GM12878 (cell line): ENCODE measurements around the gene ABCA4. TPM values are rescaled to one million over a fixed set of nuclear protein-coding genes. Genes with fewer than 3 reads are reported as not detected.

Experiments used
- ATAC-seq: fragments of 200-7000 bp; cut with Tn5 transposase; 3 replicates; pipeline ENCODE4 v1.9.1; 2020; ENCODE audit warnings: mild to moderate bottlenecking, moderate library complexity
- BruUV-seq: library from RNA; stranded (reverse); fragments of 400-500 nt; replicated peaks from 2 replicates; lab custom pipeline; 2021; lab: Mats Ljungman, UMichigan
- CTCF ChIA-PET: fragments of 300-600 bp; sonication (Branson Sonifier 250); formaldehyde crosslinking; extraction: SDS; loops from one replicate; lab custom pipeline; 2021; ENCODE audit warnings: inconsistent platforms; lab: Yijun Ruan, JAX
- POLR2A ChIA-PET: fragments of 350-600 bp; formaldehyde crosslinking; extraction: SDS; loops from one replicate; lab custom pipeline; 2021; ENCODE audit warnings: inconsistent platforms; lab: Charles Lee
- RAD21 ChIA-PET: fragments of 300-600 bp; sonication (Branson Sonifier 250); formaldehyde crosslinking; loops from one replicate; lab custom pipeline; 2023; ENCODE audit warnings: antibody characterized with exemption; ENCODE audit not compliant: unreplicated experiment; lab: Charles Lee
- SMC1A ChIA-PET: fragments of 300-600 bp; sonication (Branson Sonifier 250); formaldehyde crosslinking; loops from one replicate; lab custom pipeline; 2023; ENCODE audit not compliant: unreplicated experiment, uncharacterized antibody; lab: Charles Lee
- DNase-seq: peaks from one replicate; pipeline ENCODE4 v3.0.0-alpha.2; 2011; ENCODE audit warnings: low read depth, low spot score
- FAIRE-seq: peaks from 3 replicates; lab custom pipeline; 2011; peaks lifted over from hg19 to GRCh38; lab: Jason Lieb, UNC
- H2AFZ ChIP-seq: 2 replicates; pipeline ENCODE4 v1.6.0; 2011; ENCODE audit warnings: low read depth, low read length, control low read depth; ENCODE audit not compliant: control insufficient read depth
- H3K27ac ChIP-seq: 2 replicates; pipeline ENCODE4 v1.5.1; 2011; ENCODE audit warnings: control low read depth; ENCODE audit not compliant: control insufficient read depth, insufficient read depth
- H3K27me3 ChIP-seq, 2 experiments: replicated peaks in 1 of 2; 2 replicates each; pipeline versions ENCODE4 v1.6.0 to v1.6.1; 2011; ENCODE audit warnings: low read length in 1 of 2; ENCODE audit not compliant: control insufficient read depth in 2 of 2, insufficient read depth in 2 of 2
- H3K36me3 ChIP-seq, 2 experiments: 2 replicates each; pipeline ENCODE4 v1.5.1; 2011; ENCODE audit warnings: low read length in 1 of 2; ENCODE audit not compliant: control insufficient read depth in 2 of 2, insufficient read depth in 2 of 2
- H3K4me1 ChIP-seq: 2 replicates; pipeline ENCODE4 v1.6.1; 2011; ENCODE audit warnings: mild to moderate bottlenecking, low read length, moderate library complexity, mixed read lengths; ENCODE audit not compliant: control insufficient read depth, insufficient read depth
- H3K4me2 ChIP-seq: 2 replicates; pipeline ENCODE4 v1.6.0; 2011; ENCODE audit warnings: control low read depth; ENCODE audit not compliant: control insufficient read depth, insufficient read depth
- H3K4me3 ChIP-seq: fragments of 200-600 bp; sonication (generic); 2 replicates; pipeline ENCODE4 v1.5.1; 2016
- H3K79me2 ChIP-seq: 2 replicates; pipeline ENCODE4 v1.6.0; 2011; ENCODE audit warnings: low read length; ENCODE audit not compliant: control insufficient read depth, insufficient read depth
- H3K9ac ChIP-seq: 2 replicates; pipeline ENCODE4 v1.8.0; 2011; ENCODE audit warnings: low read length, control low read depth, mixed read lengths; ENCODE audit not compliant: control insufficient read depth, insufficient read depth
- H3K9me3 ChIP-seq: replicated peaks from 3 replicates; pipeline ENCODE4 v1.5.1; 2011; ENCODE audit warnings: mild to moderate bottlenecking, low read length; ENCODE audit not compliant: control insufficient read depth, insufficient read depth
- H4K20me1 ChIP-seq: 2 replicates; pipeline ENCODE4 v1.6.0; 2011; ENCODE audit not compliant: control insufficient read depth, insufficient read depth
- EED ChIP-seq: sonication (generic); IDR thresholded peaks from 2 replicates; pipeline ENCODE4 v1.6.1; 2016; ENCODE audit warnings: antibody characterized with exemption, low read depth
- ETV6 ChIP-seq, 2 experiments: fragments of 450-650 bp in 1 of 2; IDR thresholded peaks in 1 of 2; conservative IDR thresholded peaks in 1 of 2; 2 replicates each; pipeline ENCODE4 v1.6.1; 2014; ENCODE audit warnings: antibody characterized with exemption in 1 of 2, borderline replicate concordance in 1 of 2, low read depth in 1 of 2, mild to moderate bottlenecking in 1 of 2, moderate library complexity in 1 of 2
- MEF2B ChIP-seq: fragments of 450-650 bp; IDR thresholded peaks from 2 replicates; pipeline ENCODE4 v1.6.1; 2018; ENCODE audit warnings: mild to moderate bottlenecking, moderate library complexity; ENCODE audit not compliant: partially characterized antibody, poor library complexity, severe bottlenecking
- MYB ChIP-seq: fragments of 150-350 bp; IDR thresholded peaks from 2 replicates; pipeline ENCODE4 v1.6.1; 2014; ENCODE audit warnings: mild to moderate bottlenecking, low read depth, low read length, borderline replicate concordance
- RUNX3 ChIP-seq: IDR thresholded peaks from 2 replicates; pipeline ENCODE4 v1.6.1; 2012; ENCODE audit warnings: low read length, inconsistent platforms
- STAT3 ChIP-seq: IDR thresholded peaks from 2 replicates; pipeline ENCODE4 v1.6.1; 2011; ENCODE audit warnings: low read depth, low read length, improper control_type of control experiment
- ZNF217 ChIP-seq: fragments of 450-650 bp; IDR thresholded peaks from 2 replicates; pipeline ENCODE4 v1.6.1; 2017; ENCODE audit warnings: antibody characterized with exemption, mild to moderate bottlenecking
- WGBS: methylation state at CpG from one replicate; pipeline ENCODE4 v1.1.6; 2016; ENCODE audit warnings: low lambda C conversion rate; ENCODE audit not compliant: insufficient replicate concordance, insufficient coverage; ENCODE audit errors: missing lambda C conversion rate; 5-methylcytosine and 5-hydroxymethylcytosine counted together
- in situ Hi-C: fragments of 300-500 bp; cut with MboI; formaldehyde crosslinking; loops from 9 replicates; pipeline ENCODE4 v1.14.3; 2018; ENCODE audit warnings: mixed read lengths
- intact Hi-C: fragments of 100-400 bp; cut with micrococcal nuclease; formaldehyde crosslinking; loops from one replicate; pipeline ENCODE4 v1.14.2; 2022; ENCODE audit not compliant: unreplicated experiment
- polyA plus RNA-seq, 11 experiments: library from polyadenylated mRNA; depleted of rRNA in 4 of 11; unstranded in 6 of 11; stranded (reverse) in 5 of 11; fragments of >200 nt; fragmentation: Nextera tagmentation in 4 of 11; fragmentation: Illumina TruSeq in 1 of 11; extraction: Ambion mirVana in 4 of 11; extraction: Trizol in 1 of 11; gene quantifications; 1 replicate in 1 of 11; 2 replicates in 10 of 11; pipeline versions ENCODE4 v1.2.1 to v1.2.3, GENCODE V29; 2011 to 2016; ENCODE audit warnings: inconsistent platforms in 2 of 11, missing spikeins in 2 of 11, low read depth in 1 of 11
- total RNA-seq, 4 experiments: library from RNA; depleted of rRNA in 3 of 4; stranded (reverse); fragments of >200 nt in 3 of 4; fragmentation: Illumina TruSeq in 1 of 4; extraction: Trizol in 1 of 4; gene quantifications; 2 replicates each; pipeline versions ENCODE4 v1.2.1 to v1.2.3, GENCODE V29; 2013 to 2021
- TF ChIP-seq, protein P1 (sequence below): IDR thresholded peaks from 2 replicates; pipeline ENCODE4 v1.6.1; 2012; ENCODE audit warnings: mild to moderate bottlenecking, low read depth, low read length

Gene ABCA4
- total and polyA plus RNA-seq, 10 of the 15 experiments (the other 5 are each of a cell fraction or from before 2014, with no cell fraction given) = 0.03 to 0.28 (median 0.11) TPM; not detected in 3

DNA sequence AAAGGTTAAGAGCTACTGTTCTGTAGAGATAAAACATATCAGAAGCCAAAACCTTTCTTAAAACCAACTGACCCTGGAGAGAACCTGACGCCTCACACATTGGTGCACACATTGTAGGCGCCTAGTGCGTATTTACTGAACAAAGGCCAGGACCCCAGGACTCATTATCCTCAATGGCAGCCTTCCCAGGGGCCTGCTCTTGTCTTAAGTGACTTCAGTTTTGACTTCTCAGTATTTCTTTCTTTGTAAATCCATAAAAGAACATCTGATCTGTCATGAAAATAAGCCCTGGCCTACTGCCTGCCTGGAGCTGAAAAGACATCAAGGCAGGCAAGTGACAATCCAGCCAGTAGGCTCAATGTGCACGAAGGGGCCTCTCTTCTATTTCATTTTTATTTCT is 27.6 kb downstream of the ABCA4 start (continued):
- TF ChIP-seq, protein P1, sequence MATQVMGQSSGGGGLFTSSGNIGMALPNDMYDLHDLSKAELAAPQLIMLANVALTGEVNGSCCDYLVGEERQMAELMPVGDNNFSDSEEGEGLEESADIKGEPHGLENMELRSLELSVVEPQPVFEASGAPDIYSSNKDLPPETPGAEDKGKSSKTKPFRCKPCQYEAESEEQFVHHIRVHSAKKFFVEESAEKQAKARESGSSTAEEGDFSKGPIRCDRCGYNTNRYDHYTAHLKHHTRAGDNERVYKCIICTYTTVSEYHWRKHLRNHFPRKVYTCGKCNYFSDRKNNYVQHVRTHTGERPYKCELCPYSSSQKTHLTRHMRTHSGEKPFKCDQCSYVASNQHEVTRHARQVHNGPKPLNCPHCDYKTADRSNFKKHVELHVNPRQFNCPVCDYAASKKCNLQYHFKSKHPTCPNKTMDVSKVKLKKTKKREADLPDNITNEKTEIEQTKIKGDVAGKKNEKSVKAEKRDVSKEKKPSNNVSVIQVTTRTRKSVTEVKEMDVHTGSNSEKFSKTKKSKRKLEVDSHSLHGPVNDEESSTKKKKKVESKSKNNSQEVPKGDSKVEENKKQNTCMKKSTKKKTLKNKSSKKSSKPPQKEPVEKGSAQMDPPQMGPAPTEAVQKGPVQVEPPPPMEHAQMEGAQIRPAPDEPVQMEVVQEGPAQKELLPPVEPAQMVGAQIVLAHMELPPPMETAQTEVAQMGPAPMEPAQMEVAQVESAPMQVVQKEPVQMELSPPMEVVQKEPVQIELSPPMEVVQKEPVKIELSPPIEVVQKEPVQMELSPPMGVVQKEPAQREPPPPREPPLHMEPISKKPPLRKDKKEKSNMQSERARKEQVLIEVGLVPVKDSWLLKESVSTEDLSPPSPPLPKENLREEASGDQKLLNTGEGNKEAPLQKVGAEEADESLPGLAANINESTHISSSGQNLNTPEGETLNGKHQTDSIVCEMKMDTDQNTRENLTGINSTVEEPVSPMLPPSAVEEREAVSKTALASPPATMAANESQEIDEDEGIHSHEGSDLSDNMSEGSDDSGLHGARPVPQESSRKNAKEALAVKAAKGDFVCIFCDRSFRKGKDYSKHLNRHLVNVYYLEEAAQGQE = no peak
- no peak for TF ChIP-seq MEF2B
- TF ChIP-seq STAT3 = no peak
- no peak for TF ChIP-seq ZNF217
- TF ChIP-seq EED = no peak
- no peak for TF ChIP-seq ETV6 (conservative IDR thresholded peaks at IDR 0.05 in 1 of 2, IDR thresholded peaks at IDR 0.05 in 1 of 2; ENCODE audit: borderline replicate concordance in 1 of 2, low read depth in 1 of 2)

DNA sequence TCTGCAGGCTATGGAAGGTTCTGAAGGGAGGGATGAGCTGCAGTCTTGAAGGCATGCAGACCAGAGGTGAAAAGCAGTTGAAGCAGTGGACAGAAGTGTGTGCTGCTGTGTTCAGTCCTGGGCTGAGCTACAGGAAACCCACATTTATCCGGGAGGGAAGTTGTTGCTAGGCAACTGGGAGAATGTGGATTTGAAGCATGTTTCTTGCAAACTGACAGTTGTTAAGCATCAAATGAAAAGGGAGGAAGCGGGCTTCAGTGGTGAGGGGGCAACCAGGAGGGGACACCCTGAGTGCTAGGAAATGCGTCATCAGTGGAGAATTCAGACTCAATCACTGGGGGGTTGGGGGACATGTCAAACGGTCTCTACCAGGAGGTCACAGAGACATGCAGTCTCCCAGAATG is 28.7 kb downstream of the ABCA4 start:
- in situ Hi-C loops = no loop called here
- Histone ChIP-seq H3K36me3 (no peaks in the 10 kb centered on the region), H3K79me2 (no peaks in the 10 kb centered on the region), H3K27me3 (no peaks in the 10 kb centered on the region; a peak in 1 of 4 replicates), H3K9me3 (no peaks in the 10 kb centered on the region)
- TF ChIP-seq MYB (no peak), RUNX3 (0 out of 2 replicates have a peak, but pooled peaks have one; percentile 10)
- TF ChIP-seq, all 136 proteins: peak for 1
- no peak overlapping the region for H2AFZ ChIP-seq
- ChIA-PET RAD21 (no interaction called here), SMC1A (interaction anchor here (1.6 kb wide), 1 partner anchor 9 kb away, joined by 3 read pairs; no protein-coding TSS in a partner anchor), POLR2A (no interaction called here), CTCF (no interaction called here)
- peaks cover 8% of the 10 kb centered on the region for H3K4me1 ChIP-seq
- no peak overlapping the region for H3K4me3 ChIP-seq
- no peak overlapping the region for H3K9ac ChIP-seq
- DNase-seq (no peak), ATAC-seq (peak; percentile 36), FAIRE-seq (no peak)
- intact Hi-C loops = no loop called here
- no peak overlapping the region for H3K27ac ChIP-seq
- H4K20me1 ChIP-seq = no peaks in the 10 kb centered on the region
- no TSS peak for BruUV-seq
- 5% methylated on average over 4 of the region's 4 CpGs for WGBS
- H3K4me2 ChIP-seq = no peak overlapping the region; the same call in 1 of the 2 replicates
